ENCODE data around the gene TENM4.

The TENM4 gene

GRCh38 chr11:79090191-79090705, 350.6 kb downstream of the TENM4 start:
- TF ChIP-seq ESRRG (CRISPR knock-in tag; IDR thresholded peaks at IDR 0.05) = no peak
- no peak for TF ChIP-seq BACH2 (CRISPR knock-in tag; IDR thresholded peaks at IDR 0.05; ENCODE audit: borderline replicate concordance)
- no peak for TF ChIP-seq PPARA (CRISPR knock-in tag; IDR thresholded peaks at IDR 0.05; ENCODE audit: borderline replicate concordance)
- TF ChIP-seq ZFP3 (CRISPR knock-in tag; IDR thresholded peaks at IDR 0.05) = no peak
- no peak for TF ChIP-seq ZNF70 (CRISPR knock-in tag; IDR thresholded peaks at IDR 0.05)
- no peak for TF ChIP-seq ZFP30 (CRISPR knock-in tag; IDR thresholded peaks at IDR 0.05)

DNA sequence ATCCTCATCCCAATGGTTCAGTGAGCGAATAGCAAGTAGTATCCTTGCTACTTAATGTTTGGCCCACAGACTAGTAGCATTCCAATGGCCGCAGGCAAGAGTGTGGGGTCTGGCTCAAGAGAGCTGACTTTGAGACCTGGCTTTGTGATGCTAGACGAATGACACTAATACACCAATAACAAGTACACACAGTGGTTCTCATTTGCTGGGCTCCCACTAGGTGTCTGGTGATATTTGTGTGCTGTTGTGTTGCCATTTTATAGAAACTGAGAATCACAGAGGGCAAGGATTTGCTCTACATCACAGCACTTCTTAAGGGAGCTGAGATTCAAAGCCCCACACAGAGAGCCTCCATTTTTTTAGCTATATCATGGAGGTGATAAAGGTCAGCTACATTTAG, 351.2 kb downstream of the TENM4 start:
- TF ChIP-seq TOX (CRISPR knock-in tag; IDR thresholded peaks at IDR 0.05; ENCODE audit: borderline replicate concordance) (no peak), SNAI2 (CRISPR knock-in tag; IDR thresholded peaks at IDR 0.05) (no peak), POU6F1 (CRISPR knock-in tag; IDR thresholded peaks at IDR 0.05; ENCODE audit: borderline replicate concordance, low read depth) (no peak), ZNF70 (CRISPR knock-in tag; IDR thresholded peaks at IDR 0.05) (no peak), OSR1 (CRISPR knock-in tag; IDR thresholded peaks at IDR 0.05) (no peak), PATZ1 (CRISPR knock-in tag; IDR thresholded peaks at IDR 0.05; ENCODE audit: borderline replicate concordance) (no peak), TCF4 (CRISPR knock-in tag; IDR thresholded peaks at IDR 0.05; ENCODE audit: borderline replicate concordance) (no peak), ZFP3 (CRISPR knock-in tag; IDR thresholded peaks at IDR 0.05) (no peak)
- TF ChIP-seq, protein P1, sequence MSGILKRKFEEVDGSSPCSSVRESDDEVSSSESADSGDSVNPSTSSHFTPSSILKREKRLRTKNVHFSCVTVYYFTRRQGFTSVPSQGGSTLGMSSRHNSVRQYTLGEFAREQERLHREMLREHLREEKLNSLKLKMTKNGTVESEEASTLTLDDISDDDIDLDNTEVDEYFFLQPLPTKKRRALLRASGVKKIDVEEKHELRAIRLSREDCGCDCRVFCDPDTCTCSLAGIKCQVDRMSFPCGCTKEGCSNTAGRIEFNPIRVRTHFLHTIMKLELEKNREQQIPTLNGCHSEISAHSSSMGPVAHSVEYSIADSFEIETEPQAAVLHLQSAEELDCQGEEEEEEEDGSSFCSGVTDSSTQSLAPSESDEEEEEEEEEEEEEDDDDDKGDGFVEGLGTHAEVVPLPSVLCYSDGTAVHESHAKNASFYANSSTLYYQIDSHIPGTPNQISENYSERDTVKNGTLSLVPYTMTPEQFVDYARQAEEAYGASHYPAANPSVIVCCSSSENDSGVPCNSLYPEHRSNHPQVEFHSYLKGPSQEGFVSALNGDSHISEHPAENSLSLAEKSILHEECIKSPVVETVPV (CRISPR knock-in tag; IDR thresholded peaks at IDR 0.05) = no peak
- ATAC-seq = no peak

More at GRCh38 chr11:79090191-79090705, 350.6 kb downstream of the TENM4 start:
- ATAC-seq = no peak

DNA sequence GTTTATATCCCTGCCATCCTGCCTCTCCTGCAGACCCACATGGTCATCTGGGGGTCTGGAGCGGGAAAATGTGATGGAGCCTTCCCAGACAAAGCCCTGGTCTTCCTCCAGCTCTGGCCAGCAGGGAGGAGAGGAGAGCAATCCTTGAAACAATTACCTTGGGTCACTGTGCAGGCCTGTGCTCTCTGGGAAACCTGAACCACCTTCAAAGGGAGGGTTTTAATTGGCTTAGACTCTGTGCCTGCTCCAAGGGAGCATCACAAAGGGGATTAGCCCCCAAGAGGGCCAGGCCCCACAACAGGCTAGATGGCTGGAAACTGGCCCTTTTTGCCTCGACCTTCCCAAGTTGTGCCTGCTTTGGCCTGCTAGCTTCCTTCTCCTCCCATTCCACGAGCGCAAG, 351.9 kb downstream of the TENM4 start:
- no peak for ATAC-seq
- TF ChIP-seq TSHZ2 (CRISPR knock-in tag; IDR thresholded peaks at IDR 0.05) (no peak), PATZ1 (CRISPR knock-in tag; IDR thresholded peaks at IDR 0.05; ENCODE audit: borderline replicate concordance) (no peak), ESRRG (CRISPR knock-in tag; IDR thresholded peaks at IDR 0.05) (no peak), ZNF8 (CRISPR knock-in tag; IDR thresholded peaks at IDR 0.05) (no peak), ZFP3 (CRISPR knock-in tag; IDR thresholded peaks at IDR 0.05) (no peak), PPARA (CRISPR knock-in tag; IDR thresholded peaks at IDR 0.05; ENCODE audit: borderline replicate concordance) (no peak), ZNF565 (CRISPR knock-in tag; conservative IDR thresholded peaks at IDR 0.05; ENCODE audit: low read depth) (no peak), OSR1 (CRISPR knock-in tag; IDR thresholded peaks at IDR 0.05) (no peak), BACH2 (CRISPR knock-in tag; IDR thresholded peaks at IDR 0.05; ENCODE audit: borderline replicate concordance) (no peak), ZC3H10 (CRISPR knock-in tag; IDR thresholded peaks at IDR 0.05) (no peak), RARB (CRISPR knock-in tag; IDR thresholded peaks at IDR 0.05) (no peak)
- TF ChIP-seq, protein P1 (CRISPR knock-in tag; IDR thresholded peaks at IDR 0.05) = no peak
- TF ChIP-seq, protein P2, sequence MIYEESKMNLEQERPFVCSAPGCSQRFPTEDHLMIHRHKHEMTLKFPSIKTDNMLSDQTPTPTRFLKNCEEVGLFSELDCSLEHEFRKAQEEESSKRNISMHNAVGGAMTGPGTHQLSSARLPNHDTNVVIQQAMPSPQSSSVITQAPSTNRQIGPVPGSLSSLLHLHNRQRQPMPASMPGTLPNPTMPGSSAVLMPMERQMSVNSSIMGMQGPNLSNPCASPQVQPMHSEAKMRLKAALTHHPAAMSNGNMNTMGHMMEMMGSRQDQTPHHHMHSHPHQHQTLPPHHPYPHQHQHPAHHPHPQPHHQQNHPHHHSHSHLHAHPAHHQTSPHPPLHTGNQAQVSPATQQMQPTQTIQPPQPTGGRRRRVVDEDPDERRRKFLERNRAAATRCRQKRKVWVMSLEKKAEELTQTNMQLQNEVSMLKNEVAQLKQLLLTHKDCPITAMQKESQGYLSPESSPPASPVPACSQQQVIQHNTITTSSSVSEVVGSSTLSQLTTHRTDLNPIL (CRISPR knock-in tag; IDR thresholded peaks at IDR 0.05; ENCODE audit: low read depth) = no peak
